ENCODE data around the gene SLC22A3.
A peak's percentile ranks its signal among the peaks of the same experiment; 100 is the strongest.
"Not testable (repeated sequence)": the region's sequence is repeated elsewhere in the genome, so short reads cannot be mapped to it uniquely, and the experiment has no call there.

SLC22A3 gene

DNA sequence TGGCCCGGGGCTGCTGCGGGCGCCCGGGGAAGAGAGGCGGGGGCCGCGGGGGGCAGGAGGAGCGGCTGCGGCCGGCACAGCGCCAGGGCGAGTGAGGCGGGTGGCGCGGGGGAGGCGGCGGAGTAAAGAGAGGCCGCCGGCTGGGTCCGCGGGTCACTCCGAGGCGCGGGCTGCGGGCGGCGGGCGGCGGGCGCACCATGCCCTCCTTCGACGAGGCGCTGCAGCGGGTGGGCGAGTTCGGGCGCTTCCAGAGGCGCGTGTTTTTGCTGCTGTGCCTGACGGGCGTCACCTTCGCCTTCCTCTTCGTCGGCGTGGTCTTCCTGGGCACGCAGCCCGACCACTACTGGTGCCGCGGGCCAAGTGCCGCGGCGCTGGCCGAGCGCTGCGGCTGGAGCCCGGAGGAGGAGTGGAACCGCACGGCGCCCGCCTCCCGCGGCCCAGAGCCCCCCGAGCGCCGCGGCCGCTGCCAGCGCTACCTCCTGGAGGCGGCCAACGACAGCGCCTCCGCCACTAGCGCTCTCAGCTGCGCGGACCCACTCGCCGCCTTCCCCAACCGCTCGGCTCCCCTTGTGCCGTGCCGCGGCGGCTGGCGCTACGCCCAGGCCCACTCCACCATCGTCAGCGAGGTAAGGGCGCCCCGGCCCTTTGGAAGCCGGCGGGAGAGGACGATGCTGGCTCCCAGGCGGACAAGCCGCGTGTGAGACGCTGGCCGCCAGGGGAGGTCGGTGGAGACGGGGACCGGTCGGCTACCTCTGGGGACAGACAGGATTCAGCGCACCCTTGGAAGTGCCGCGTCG is at the start of gene SLC22A3:
Gene SLC22A3 (plus strand): TSS at position 156 of the 797 bp plus-strand sequence. CDS start 42 bp downstream, at position 198.
- DNase-seq, result peak; percentile 75

- DNase-seq, result no peak
Measured at GRCh38 chr6:160299559-160299958, 48.6 kb upstream of the SLC22A3 start.

DNA sequence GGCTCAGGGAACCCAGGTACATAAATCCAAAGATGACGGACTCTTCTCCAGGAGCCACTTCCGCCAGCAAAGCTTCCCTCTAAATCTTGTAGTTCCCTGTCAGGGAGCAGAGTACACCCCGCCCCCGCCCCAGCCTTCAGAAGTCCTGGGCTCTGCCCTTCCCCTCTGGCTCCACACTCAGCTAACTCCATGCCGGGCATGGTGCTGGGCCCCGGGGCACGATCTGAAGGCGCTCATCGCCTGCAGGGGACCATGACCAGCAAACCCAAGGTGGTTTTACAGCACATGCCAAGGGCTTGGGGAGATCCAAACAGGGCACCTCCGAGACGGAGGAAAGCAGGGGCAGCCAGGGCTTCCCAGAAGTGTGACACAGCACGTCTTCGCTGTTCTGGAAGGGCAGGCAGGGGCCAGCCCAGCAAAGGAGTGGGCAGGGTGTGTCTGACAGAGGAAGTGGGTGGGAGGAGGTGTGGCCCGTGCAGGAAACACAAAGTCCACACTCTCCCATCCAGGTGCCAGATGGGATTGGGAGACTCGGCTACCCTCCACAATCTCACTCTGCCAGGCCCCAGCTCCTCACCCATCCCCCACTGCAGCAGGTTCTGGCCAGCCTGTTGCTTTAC is 48.0 kb upstream of the SLC22A3 start:
- DNase-seq, result no peak

DNA sequence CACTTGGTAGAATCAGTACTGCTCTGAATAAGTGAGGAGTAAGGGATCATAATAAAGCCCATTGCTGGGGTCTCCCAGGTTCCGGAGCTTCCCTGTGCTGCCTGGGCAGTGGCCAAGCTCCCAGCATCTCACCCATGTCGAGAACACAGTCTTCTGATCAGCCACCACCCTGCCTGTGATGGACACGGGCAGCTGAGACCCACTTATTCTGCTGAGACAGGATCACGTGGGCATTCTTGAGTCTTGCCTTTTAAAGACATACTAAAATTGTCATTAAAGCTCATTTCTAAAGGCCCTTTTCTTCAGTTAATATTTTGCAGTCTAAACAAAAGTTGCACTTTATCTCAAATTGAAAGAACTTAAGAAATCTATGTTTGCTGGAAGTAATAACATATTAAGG is 46.8 kb upstream of the SLC22A3 start:
- DNase-seq, result no peak

DNA sequence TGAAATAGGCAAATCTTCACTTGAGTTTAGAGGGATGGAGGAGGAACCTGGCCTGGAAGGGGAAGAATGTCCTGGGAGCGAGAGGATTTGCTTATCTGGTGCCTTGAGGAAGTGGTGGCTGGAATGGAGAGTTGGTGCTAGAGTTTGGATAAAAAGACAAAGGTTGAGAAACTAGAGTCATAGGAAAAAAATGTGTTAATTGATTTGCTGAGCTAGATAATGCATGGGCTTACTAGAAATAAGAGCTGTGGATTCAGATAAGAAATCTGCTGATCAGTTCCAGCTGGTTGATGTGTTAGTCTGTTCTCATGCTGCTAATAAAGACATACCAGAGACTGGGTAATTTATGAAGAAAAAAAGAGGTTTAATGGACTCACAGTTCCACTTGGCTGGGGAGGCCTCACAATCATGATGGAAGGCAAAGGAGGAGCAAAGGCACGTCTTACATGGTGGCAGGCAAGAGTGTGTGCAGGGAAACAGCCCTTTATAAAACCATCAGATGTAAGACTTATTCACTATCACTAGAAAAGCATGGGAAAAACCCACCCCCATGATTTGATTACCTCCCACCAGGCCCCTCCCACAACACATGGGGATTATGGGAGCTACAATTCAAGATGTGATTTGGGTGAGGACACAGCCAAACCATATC is 45.6 kb upstream of the SLC22A3 start:
- DNase-seq, result not testable (repeated sequence)

DNA sequence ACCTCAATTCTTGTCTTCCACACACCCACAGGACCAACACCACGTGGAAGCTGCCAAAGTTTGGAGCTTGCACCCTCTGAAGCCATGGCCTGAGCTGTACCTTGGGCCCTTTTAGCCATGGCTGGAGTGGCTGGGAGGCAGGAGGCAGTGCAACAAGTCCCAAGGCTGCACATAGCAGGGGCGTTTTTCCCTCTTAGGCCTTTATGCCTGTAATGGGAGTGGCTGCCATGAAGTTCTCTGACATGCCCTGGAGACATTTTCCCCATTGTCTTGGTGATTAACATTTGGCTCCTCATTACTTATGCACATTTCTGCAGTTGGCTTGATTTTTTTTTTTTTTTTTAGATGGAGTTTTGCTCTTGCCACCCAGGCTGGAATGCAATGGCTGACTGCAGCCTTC is 44.4 kb upstream of the SLC22A3 start:
- no peak for DNase-seq

DNA sequence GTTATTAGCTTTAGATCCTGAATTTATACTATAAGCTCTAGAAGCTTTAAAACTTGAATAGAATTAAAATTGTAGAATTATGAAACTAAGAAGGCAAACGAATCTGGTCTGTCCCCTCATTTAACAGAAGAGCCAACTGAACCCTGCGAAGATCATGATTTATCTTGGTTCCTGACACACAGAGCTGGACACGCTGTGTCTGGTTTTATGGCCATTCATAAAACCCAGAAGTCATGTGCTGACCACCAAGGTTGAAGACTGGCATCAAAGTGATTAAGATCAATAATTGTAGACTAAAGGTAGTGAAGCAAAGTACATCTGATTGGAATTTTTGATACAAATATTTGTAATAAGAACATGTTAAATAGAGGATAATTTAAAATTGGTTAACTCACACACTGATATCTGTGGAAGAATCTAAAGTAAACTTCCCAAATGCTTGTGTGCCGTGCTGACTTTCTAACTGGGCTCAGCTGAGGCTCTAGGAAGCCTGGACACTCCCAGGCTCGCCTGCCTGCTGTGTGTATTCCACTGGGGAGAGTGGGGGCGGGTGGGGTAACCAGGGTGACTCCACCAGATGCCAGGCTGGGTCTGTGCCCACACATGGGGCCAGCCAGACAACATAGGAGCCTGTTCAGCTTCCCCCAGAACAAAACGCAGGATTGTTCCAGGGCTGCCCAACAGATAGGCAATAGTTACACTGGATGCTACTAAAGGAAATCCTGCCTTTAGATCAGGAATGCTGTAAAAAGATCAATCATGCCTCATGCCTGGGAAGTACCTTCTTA is 42.1 kb upstream of the SLC22A3 start:
- DNase-seq, result no peak

DNA sequence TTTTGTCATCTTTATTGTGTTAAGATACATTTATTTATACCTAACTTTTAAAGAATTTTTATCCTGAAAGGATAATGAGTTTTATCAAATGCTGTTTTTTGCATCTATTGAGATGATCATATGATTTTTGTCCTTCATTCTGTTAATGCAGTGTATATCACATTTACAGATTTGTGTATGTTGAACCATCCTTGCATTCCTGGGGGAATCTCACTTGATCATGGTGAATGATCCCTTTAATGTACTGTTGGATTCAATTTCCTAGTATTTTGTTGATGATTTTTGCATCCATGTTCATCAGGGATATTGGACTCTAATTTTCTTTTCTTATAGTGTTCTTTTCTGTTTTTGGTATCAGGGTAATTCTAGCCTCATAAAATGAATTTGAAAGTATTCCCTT is 38.5 kb upstream of the SLC22A3 start:
- DNase-seq, result no peak

DNA sequence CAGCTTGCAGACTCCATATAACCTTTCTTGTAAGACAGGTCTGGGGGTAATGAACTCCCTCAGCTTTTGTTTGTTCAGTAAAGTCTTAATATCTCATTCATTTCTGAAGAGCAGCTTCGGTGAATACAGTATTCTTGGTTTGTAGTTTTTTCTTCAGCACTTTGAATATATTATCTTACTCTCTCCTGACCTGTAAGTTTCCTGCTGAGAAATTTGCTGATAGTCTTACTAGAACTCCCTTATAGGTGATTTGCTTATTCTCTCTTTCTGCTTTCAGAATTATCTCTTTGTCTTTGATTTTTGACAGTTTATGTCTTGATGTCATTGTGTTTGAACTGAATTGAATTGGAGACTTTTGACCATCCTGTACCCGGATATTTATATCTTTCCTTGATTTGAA is 35.3 kb upstream of the SLC22A3 start:
- DNase-seq, result no peak

- no peak for DNase-seq
Measured at GRCh38 chr6:160315310-160315709, 32.9 kb upstream of the SLC22A3 start.

DNA sequence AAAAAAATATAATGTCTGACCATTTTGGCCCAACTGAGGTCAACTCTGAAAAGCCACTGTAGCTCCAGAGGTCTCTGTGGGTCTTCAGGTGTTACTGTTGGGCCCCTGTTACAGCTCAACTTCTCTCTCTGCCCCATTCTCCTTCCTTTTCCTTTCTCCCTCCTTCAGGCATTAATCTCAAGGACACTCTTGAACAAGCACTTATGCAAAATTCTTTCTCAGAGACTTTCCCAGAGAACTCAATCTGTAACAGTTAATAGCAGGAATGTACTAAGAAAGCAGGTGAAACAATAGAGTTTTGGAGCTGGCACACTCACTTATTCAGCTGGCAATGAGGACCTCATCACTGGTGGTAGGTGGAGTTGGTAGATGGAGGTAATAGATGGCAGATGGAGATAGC is 31.9 kb upstream of the SLC22A3 start:
- DNase-seq, result no peak

GRCh38 chr6:160319246-160319645 is 28.9 kb upstream of the SLC22A3 start:
- DNase-seq, result no peak

DNA sequence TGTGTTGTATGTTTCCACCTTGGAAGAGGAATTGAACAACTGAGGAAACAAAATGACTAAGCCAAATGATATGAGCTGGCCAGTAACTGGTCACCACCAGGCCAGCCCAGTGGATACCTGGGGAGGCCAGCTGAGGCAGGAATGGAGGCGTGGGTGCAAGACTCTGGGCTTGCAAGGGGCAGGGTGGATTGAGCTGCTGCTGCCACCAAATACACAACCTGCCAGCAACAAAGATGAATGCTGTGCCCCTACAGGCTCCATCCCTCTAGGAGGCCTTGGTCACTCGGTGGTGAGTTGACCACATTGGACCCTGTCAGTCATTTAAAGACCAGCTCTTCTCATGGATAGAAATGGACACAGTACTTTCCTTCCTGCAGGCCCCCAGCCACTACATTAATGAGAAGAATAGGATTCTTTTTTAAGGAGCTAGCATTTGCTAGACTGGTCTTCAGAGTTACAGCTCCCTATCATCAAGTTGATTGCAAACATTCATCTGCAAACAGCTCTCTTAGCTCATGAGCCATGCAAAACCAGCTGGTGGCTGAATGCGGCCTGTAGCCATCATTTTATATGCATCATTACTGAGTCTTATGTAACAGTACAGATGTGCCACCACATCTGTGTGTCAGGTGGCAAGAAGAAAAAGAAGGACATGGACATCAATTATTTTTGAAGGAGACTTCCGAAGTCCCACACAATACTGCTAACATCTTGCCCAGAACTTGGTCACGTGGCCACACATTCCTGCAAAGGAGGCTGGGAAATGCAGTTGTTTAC is 26.3 kb upstream of the SLC22A3 start:
- no peak for DNase-seq

GRCh38 chr6:160327981-160328380 is 20.2 kb upstream of the SLC22A3 start:
- DNase-seq, result peak; percentile 12

GRCh38 chr6:160328447-160328846 is 19.7 kb upstream of the SLC22A3 start:
- DNase-seq, result peak; percentile 18

- no peak for DNase-seq
Measured at GRCh38 chr6:160329188-160329587, 19.0 kb upstream of the SLC22A3 start.

DNA sequence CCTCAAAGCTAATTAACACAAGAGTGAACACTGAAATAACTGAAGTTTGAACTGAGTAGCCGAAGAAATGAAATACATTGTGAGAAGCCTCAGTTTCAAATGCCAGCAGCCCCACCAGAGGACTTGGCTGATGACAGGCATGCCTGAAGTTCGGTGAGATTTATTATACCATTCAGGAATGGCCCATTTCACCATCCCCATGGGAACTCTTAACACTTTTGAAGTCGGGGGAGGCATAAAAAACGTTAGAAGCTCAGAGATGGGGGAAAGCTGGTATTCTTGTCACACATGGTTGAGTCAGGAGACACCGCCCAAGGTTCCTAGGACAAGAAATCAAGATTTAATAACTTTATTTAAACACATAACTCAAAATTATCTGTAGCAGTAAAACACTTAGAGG is 17.6 kb upstream of the SLC22A3 start:
- peak; percentile 33 for DNase-seq

DNA sequence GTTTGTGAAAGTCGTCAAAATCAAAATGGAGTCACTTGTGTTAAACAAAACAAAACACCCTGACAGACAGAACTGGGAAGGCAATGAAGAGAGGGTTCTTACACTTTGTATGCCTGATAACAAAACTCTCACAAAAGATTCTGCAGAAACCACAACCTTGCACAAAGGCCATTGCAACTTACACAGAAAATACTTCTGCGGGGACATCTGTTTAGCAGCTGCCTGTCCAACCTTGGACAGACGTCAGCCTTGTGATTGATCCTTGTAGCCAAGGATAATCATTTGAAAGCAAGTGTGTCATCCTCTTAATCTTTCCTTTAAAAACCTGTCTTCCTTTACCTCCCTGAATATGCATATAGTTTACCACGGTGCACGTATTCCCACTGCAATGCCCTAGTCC is 17.0 kb upstream of the SLC22A3 start:
- DNase-seq, result peak; percentile 11

GRCh38 chr6:160331753-160332152 is 16.4 kb upstream of the SLC22A3 start:
- peak; percentile 23 for DNase-seq

DNA sequence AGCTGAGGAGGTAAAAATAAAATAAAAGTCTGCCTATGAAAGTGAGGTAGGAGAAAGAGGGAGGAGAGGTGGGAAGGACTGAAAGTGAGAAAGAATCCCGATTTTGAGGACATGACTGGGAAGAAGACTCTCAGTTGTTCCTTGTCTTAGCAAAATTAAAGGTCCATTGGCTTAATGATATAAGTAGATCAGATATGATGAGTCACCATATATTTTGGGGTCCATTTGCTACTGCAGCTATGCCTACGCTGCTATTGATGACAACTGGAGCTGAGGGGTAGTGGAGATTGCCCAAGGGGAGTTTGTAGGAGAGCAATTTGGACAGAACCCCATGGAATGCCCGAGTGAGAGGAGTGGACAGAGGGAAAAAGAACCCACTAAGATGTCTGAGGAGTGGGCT is 15.1 kb upstream of the SLC22A3 start:
- DNase-seq, result no peak

- peak; percentile 15 for DNase-seq
Measured at GRCh38 chr6:160333841-160334240, 14.3 kb upstream of the SLC22A3 start.

DNA sequence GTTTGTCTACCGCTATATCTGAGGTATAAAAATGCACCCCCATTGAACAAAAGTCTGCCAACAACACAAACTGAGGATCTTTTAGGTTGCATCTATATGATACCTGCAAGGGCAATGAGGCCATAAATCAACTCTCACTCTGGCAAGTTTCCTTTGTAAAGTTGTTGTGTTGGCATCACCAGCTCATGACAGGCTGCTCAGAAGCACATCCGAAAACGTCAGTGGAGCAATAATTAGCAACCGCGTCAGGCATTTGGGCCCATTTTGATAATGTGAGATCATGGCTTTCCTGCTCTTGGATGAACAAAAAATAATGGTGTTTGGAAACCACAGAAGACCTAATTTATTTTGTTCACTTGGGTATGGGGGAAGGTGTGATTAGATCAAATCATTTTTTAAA is 12.0 kb upstream of the SLC22A3 start:
- DNase-seq, result peak; percentile 11

Data from islet precursor cell (in vitro differentiated cells).